Measurements from ENCODE around the gene HSPBP1.
"Not testable (repeated sequence)": the region's sequence is repeated elsewhere in the genome, so short reads cannot be mapped to it uniquely, and the experiment has no call there.

The HSPBP1 gene

DNA sequence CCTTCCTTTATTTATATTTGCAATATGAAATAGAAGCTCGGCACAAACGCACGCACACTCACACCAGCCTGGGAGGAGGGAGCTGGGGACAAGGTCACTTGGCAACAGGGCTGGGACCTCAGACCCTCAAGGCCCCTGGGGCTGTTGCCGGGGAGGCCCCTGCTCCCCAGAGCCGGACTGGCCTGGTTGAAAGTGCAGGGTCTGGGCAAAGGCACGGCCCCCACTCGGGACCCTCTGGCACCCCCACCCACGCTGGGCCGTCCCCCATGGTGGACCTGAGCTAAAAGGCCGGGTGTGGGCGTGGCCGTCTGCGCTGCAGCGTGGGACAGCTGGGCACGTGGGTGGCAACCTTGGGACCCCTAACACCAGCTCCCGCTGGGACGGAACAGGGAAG, 50.1 kb downstream of the HSPBP1 start:
- Histone ChIP-seq H3K27me3 (ENCODE audit: control insufficient read depth in 5 of 5, insufficient read depth in 4 of 5, low read length in 5 of 5) (no peaks in the 10 kb centered on the region), H3K9me3 (ENCODE audit: control insufficient read depth in 5 of 5, low read length in 5 of 5) (no peaks in the 10 kb centered on the region), H3K4me3 (ENCODE audit: low read depth in 1 of 5, low read length in 5 of 5) (no peak overlapping the region), H3K4me1 (ENCODE audit: control insufficient read depth in 5 of 5, insufficient read depth in 5 of 5, low read length in 5 of 5) (no peaks in the 10 kb centered on the region), H3K27ac (ENCODE audit: low read depth, low read length) (no peak overlapping the region), H3K9ac (ENCODE audit: low read length in 5 of 5) (no peak overlapping the region), H3K36me3 (ENCODE audit: control insufficient read depth in 5 of 5, insufficient read depth in 5 of 5, low read length in 5 of 5) (peaks cover 3 to 86% (median 72%) of the 10 kb centered on the region in 5 donors)

GRCh38 chr19:55229145-55229788, 50.6 kb downstream of the HSPBP1 start:
- no peaks in the 10 kb centered on the region for H3K9me3 ChIP-seq (ENCODE audit: control insufficient read depth in 5 of 5, low read length in 5 of 5)
- H3K4me1 ChIP-seq (ENCODE audit: control insufficient read depth in 5 of 5, insufficient read depth in 5 of 5, low read length in 5 of 5): no peaks in the 10 kb centered on the region
- no peak overlapping the region for H3K27ac ChIP-seq (ENCODE audit: low read depth, low read length)
- H3K9ac ChIP-seq (ENCODE audit: low read length in 5 of 5): no peak overlapping the region
- H3K4me3 ChIP-seq (ENCODE audit: low read depth in 1 of 5, low read length in 5 of 5): no peak overlapping the region
- peaks cover 1 to 81% (median 67%) of the 10 kb centered on the region in 5 donors for H3K36me3 ChIP-seq (ENCODE audit: control insufficient read depth in 5 of 5, insufficient read depth in 5 of 5, low read length in 5 of 5)
- H3K27me3 ChIP-seq (ENCODE audit: control insufficient read depth in 5 of 5, insufficient read depth in 4 of 5, low read length in 5 of 5): no peaks in the 10 kb centered on the region

DNA sequence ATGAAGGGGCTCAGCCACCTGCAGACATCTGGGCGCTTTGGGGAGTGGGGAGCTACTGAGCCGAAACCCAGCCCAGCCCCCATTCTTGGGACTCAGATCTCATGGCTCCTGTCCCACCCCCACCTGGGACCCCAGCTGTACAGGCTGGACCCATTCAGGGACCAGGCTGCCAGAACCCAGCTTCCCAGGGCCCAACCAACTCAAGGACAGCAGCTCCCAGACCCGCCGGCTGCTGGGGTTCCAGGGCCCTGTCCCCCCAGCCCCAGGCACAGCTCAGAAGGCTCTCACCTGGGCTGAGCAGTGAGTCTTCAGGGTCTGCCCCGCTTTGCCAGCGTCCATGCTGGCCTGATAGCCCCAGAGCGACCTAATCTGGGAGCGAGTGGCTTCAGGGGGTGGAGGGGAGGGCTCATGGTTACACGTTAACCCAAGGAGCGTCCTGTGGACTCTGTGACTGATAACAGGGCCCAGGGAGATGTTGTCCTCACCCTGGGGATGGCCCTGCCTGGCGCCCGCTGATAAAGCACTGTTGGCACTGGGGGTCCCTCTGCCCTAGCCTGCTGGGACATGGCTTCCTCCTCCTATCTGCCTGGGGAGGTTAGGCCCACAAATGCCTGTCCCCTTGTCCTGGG, 51.4 kb downstream of the HSPBP1 start, which contains the start of gene TMEM86B:
Gene TMEM86B (minus strand): TSS at position 361 of the 629 bp plus-strand sequence. CDS start 22 bp downstream, at position 339.
- Histone ChIP-seq H3K9me3 (ENCODE audit: control insufficient read depth in 5 of 5, low read length in 5 of 5) (no peaks in the 10 kb centered on the region), H3K27ac (ENCODE audit: low read depth, low read length) (no peak within 1 kb of the TSS), H3K27me3 (ENCODE audit: control insufficient read depth in 5 of 5, insufficient read depth in 4 of 5, low read length in 5 of 5) (no peaks in the 10 kb centered on the region), H3K4me3 (ENCODE audit: low read depth in 1 of 5, low read length in 5 of 5) (no peak within 1 kb of the TSS), H3K36me3 (ENCODE audit: control insufficient read depth in 5 of 5, insufficient read depth in 5 of 5, low read length in 5 of 5) (peaks cover 0 to 79% (median 65%) of the 10 kb centered on the region in 5 donors), H3K4me1 (ENCODE audit: control insufficient read depth in 5 of 5, insufficient read depth in 5 of 5, low read length in 5 of 5) (no peaks in the 10 kb centered on the region), H3K9ac (ENCODE audit: low read length in 5 of 5) (no peak within 1 kb of the TSS)

- Histone ChIP-seq H3K27ac (ENCODE audit: low read depth, low read length) (no peak overlapping the region), H3K4me3 (ENCODE audit: low read depth in 1 of 5, low read length in 5 of 5) (no peak overlapping the region), H3K4me1 (ENCODE audit: control insufficient read depth in 5 of 5, insufficient read depth in 5 of 5, low read length in 5 of 5) (no peaks in the 10 kb centered on the region), H3K9me3 (ENCODE audit: control insufficient read depth in 5 of 5, low read length in 5 of 5) (no peaks in the 10 kb centered on the region), H3K27me3 (ENCODE audit: control insufficient read depth in 5 of 5, insufficient read depth in 4 of 5, low read length in 5 of 5) (no peaks in the 10 kb centered on the region), H3K9ac (ENCODE audit: low read length in 5 of 5) (no peak overlapping the region), H3K36me3 (ENCODE audit: control insufficient read depth in 5 of 5, insufficient read depth in 5 of 5, low read length in 5 of 5) (peaks cover 0 to 75% (median 62%) of the 10 kb centered on the region in 5 donors)
Measured at GRCh38 chr19:55228015-55228391, 51.9 kb downstream of the HSPBP1 start.

DNA sequence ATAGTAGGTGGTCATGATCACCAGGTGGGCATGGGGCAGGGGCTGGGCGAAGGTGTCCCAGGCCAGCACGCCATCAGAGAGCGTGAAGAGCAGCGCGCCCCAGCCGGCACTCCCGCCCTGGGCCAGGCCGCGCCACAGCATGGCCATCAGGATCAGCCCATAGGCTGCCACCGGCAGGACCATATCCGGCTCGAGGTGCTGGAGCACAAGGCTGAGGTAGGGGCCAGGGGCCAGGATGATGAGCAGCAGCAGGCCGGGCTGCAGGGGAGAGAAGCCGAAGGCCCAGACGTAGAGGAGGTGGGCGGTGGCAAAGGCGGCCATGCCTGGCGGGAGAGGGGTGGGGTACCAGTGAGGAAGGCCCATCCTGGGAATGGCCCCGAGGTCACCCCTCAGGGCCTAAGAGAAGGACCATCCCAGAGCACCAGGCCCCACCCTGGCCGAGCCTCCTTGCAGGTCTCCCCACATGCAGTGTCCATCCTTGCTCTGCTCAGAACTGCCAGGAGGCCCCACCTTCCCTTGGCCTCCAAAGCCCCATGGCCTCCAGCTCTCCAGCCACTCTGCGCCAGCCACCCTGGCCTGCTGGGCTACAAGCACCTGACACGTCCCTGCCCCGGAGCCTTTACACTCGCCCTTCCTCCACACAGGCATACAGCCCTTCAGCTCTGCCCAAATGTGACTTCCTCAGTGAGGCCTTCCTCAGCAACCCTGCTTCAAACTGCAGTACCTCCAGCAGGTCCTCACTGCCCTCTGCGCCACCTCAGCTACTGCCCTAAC, 52.5 kb downstream of the HSPBP1 start:
- H3K4me1 ChIP-seq (ENCODE audit: control insufficient read depth in 5 of 5, insufficient read depth in 5 of 5, low read length in 5 of 5): no peaks in the 10 kb centered on the region
- no peaks in the 10 kb centered on the region for H3K27me3 ChIP-seq (ENCODE audit: control insufficient read depth in 5 of 5, insufficient read depth in 4 of 5, low read length in 5 of 5)
- no peak overlapping the region for H3K27ac ChIP-seq (ENCODE audit: low read depth, low read length)
- H3K36me3 ChIP-seq (ENCODE audit: control insufficient read depth in 5 of 5, insufficient read depth in 5 of 5, low read length in 5 of 5): peaks cover 0 to 70% (median 58%) of the 10 kb centered on the region in 5 donors
- H3K9me3 ChIP-seq (ENCODE audit: control insufficient read depth in 5 of 5, low read length in 5 of 5): no peaks in the 10 kb centered on the region
- no peak overlapping the region for H3K4me3 ChIP-seq (ENCODE audit: low read depth in 1 of 5, low read length in 5 of 5)
- no peak overlapping the region for H3K9ac ChIP-seq (ENCODE audit: low read length in 5 of 5)

DNA sequence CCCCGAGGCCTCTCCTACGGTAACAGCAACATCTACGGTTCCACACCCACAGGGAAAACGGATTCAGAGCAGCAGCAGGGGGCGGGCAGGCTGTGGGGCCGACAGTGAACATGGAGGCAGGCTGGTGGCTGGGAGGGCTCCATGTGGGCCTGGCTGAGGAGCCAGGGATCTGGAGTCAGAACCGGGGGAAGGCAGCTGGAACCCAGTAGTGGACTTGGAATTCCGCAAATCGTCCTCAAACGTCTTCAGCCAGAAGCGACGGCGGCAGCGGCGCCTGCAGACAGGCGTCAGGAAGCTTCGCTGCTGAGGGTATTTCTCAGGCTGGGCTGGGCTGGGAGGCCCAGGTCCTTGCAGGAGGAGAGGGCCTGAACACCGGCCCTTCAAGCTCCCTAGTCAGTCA, 53.1 kb downstream of the HSPBP1 start:
- H3K4me1 ChIP-seq (ENCODE audit: control insufficient read depth in 5 of 5, insufficient read depth in 5 of 5, low read length in 5 of 5): no peaks in the 10 kb centered on the region
- H3K4me3 ChIP-seq (ENCODE audit: low read depth in 1 of 5, low read length in 5 of 5): no peak overlapping the region
- H3K9me3 ChIP-seq (ENCODE audit: control insufficient read depth in 5 of 5, low read length in 5 of 5): no peaks in the 10 kb centered on the region
- no peak overlapping the region for H3K27ac ChIP-seq (ENCODE audit: low read depth, low read length)
- H3K36me3 ChIP-seq (ENCODE audit: control insufficient read depth in 5 of 5, insufficient read depth in 5 of 5, low read length in 5 of 5): peaks cover 0 to 64% (median 51%) of the 10 kb centered on the region in 5 donors
- H3K27me3 ChIP-seq (ENCODE audit: control insufficient read depth in 5 of 5, insufficient read depth in 4 of 5, low read length in 5 of 5): no peaks in the 10 kb centered on the region
- H3K9ac ChIP-seq (ENCODE audit: low read length in 5 of 5): no peak overlapping the region

GRCh38 chr19:55226273-55226672, 53.6 kb downstream of the HSPBP1 start:
- H3K4me3 ChIP-seq (ENCODE audit: low read depth in 1 of 5, low read length in 5 of 5): no peak overlapping the region

GRCh38 chr19:55225415-55225958, 54.4 kb downstream of the HSPBP1 start:
- H3K9ac ChIP-seq (ENCODE audit: low read length in 5 of 5): no peak overlapping the region
- H3K4me1 ChIP-seq (ENCODE audit: control insufficient read depth in 5 of 5, insufficient read depth in 5 of 5, low read length in 5 of 5): no peaks in the 10 kb centered on the region
- no peaks in the 10 kb centered on the region for H3K27me3 ChIP-seq (ENCODE audit: control insufficient read depth in 5 of 5, insufficient read depth in 4 of 5, low read length in 5 of 5)
- H3K4me3 ChIP-seq (ENCODE audit: low read depth in 1 of 5, low read length in 5 of 5): no peak overlapping the region
- no peak overlapping the region for H3K27ac ChIP-seq (ENCODE audit: low read depth, low read length)
- H3K36me3 ChIP-seq (ENCODE audit: control insufficient read depth in 5 of 5, insufficient read depth in 5 of 5, low read length in 5 of 5): peaks cover 0 to 51% (median 39%) of the 10 kb centered on the region in 5 donors
- H3K9me3 ChIP-seq (ENCODE audit: control insufficient read depth in 5 of 5, low read length in 5 of 5): peaks cover 0 to 2% (median 1%) of the 10 kb centered on the region in 5 donors

More at GRCh38 chr19:55226273-55226672, 53.6 kb downstream of the HSPBP1 start:
- H3K9ac ChIP-seq (ENCODE audit: low read length in 5 of 5): no peak overlapping the region
- H3K9me3 ChIP-seq (ENCODE audit: control insufficient read depth in 5 of 5, low read length in 5 of 5): no peaks in the 10 kb centered on the region
- no peaks in the 10 kb centered on the region for H3K27me3 ChIP-seq (ENCODE audit: control insufficient read depth in 5 of 5, insufficient read depth in 4 of 5, low read length in 5 of 5)
- no peaks in the 10 kb centered on the region for H3K4me1 ChIP-seq (ENCODE audit: control insufficient read depth in 5 of 5, insufficient read depth in 5 of 5, low read length in 5 of 5)
- peaks cover 0 to 59% (median 46%) of the 10 kb centered on the region in 5 donors for H3K36me3 ChIP-seq (ENCODE audit: control insufficient read depth in 5 of 5, insufficient read depth in 5 of 5, low read length in 5 of 5)
- no peak overlapping the region for H3K27ac ChIP-seq (ENCODE audit: low read depth, low read length)

- not testable (repeated sequence) for H3K27ac ChIP-seq (ENCODE audit: low read depth, low read length); H3K27me3 ChIP-seq (ENCODE audit: control insufficient read depth in 5 of 5, insufficient read depth in 4 of 5, low read length in 5 of 5); H3K4me1 ChIP-seq (ENCODE audit: control insufficient read depth in 5 of 5, insufficient read depth in 5 of 5, low read length in 5 of 5); H3K4me3 ChIP-seq (ENCODE audit: low read depth in 1 of 5, low read length in 5 of 5); H3K9ac ChIP-seq (ENCODE audit: low read length in 5 of 5); H3K9me3 ChIP-seq (ENCODE audit: control insufficient read depth in 5 of 5, low read length in 5 of 5)
- H3K36me3 ChIP-seq (ENCODE audit: control insufficient read depth in 5 of 5, insufficient read depth in 5 of 5, low read length in 5 of 5): peaks cover 0 to 45% (median 33%) of the 10 kb centered on the region in 5 donors
Measured at GRCh38 chr19:55224679-55225414, 55.1 kb downstream of the HSPBP1 start.
